Large intestine (tissue), 12 donors: ENCODE results near the gene KCNA2. TPM values are rescaled to one million over a fixed set of nuclear protein-coding genes. Genes with fewer than 3 reads are reported as not detected.

Experiments
- DNase-seq, 2 donors: peaks; one replicate each; pipeline versions ENCODE4 v3.0.0 to v3.0.0-alpha.2; 2013
- H3K27ac ChIP-seq: one replicate; pipeline ENCODE4 v1.5.1; 2013; ENCODE audit warnings: low read length
- H3K27me3 ChIP-seq: 2 replicates; pipeline ENCODE4 v1.6.1; 2013; ENCODE audit warnings: low read length; ENCODE audit not compliant: control insufficient read depth, insufficient read depth
- H3K36me3 ChIP-seq: 2 replicates; pipeline ENCODE4 v1.6.1; 2013; ENCODE audit warnings: low read length; ENCODE audit not compliant: control insufficient read depth, insufficient read depth
- H3K4me1 ChIP-seq: one replicate; pipeline ENCODE4 v1.6.1; 2013; ENCODE audit warnings: low read length; ENCODE audit not compliant: control insufficient read depth, insufficient read depth
- H3K4me3 ChIP-seq: one replicate; pipeline ENCODE4 v1.5.1; 2013; ENCODE audit warnings: low read length
- H3K9me3 ChIP-seq: one replicate; pipeline ENCODE4 v1.6.1; 2013; ENCODE audit warnings: mild to moderate bottlenecking, low read depth, low read length, moderate library complexity; ENCODE audit not compliant: control insufficient read depth
- WGBS: methylation state at CpG from one replicate; pipeline ENCODE4 v1.1.5; 2013; ENCODE audit warnings: low lambda C conversion rate; ENCODE audit not compliant: insufficient coverage; 5-methylcytosine and 5-hydroxymethylcytosine counted together
- long read RNA-seq, 11 donors: transcript quantifications; one replicate each; lab custom pipeline, GENCODE V29; 2026
- polyA plus RNA-seq: library from polyadenylated mRNA; unstranded; fragments of 120-200 nt; gene quantifications from one replicate; pipeline ENCODE4 v1.2.1, GENCODE V29; 2013

KCNA2 gene
- polyA plus RNA-seq: 1.2 TPM
- long read RNA-seq, donor 1: 0 reads
- long read RNA-seq, donor 2: 0 reads
- long read RNA-seq, donor 3: 0 reads
- long read RNA-seq, donor 4: 0 reads
- long read RNA-seq, donor 5: 0 reads
- long read RNA-seq, donor 6: 0 reads
- long read RNA-seq, donor 7: 0 reads
- long read RNA-seq, donor 8: 0 reads
- long read RNA-seq, donor 9, partial matches to known transcripts: 5 of 5 reads
- long read RNA-seq, donor 9, other reads (novel, unspliced or antisense): 0 of 5 reads
- long read RNA-seq, donor 10: 0 reads
- long read RNA-seq, donor 11: 0 reads

GRCh38 chr1:110605901-110606656, at the start of gene KCNA2:
KCNA2 (minus strand) TSS chr1:110606358; CDS start chr1:110604782, 1,576 bp downstream.
- no CpG with 5 or more reads among the region's 41 CpGs for WGBS
- no peak within 1 kb of the TSS for H3K27ac ChIP-seq
- H3K36me3 ChIP-seq: no peaks in the 10 kb centered on the region
- H3K27me3 ChIP-seq: peaks cover 73% of the 10 kb centered on the region
- peak in 1 of 2 donors; percentile 25 for DNase-seq
- H3K4me3 ChIP-seq: peak within 1 kb of the TSS; percentile 31
- H3K9me3 ChIP-seq: no peaks in the 10 kb centered on the region
- H3K4me1 ChIP-seq: peaks cover 4% of the 10 kb centered on the region

GRCh38 chr1:110650609-110651008, 44.5 kb upstream of the KCNA2 start:
- H3K27ac ChIP-seq: no peak overlapping the region
- H3K4me1 ChIP-seq: no peaks in the 10 kb centered on the region
- H3K27me3 ChIP-seq: no peaks in the 10 kb centered on the region
- H3K9me3 ChIP-seq: no peaks in the 10 kb centered on the region
- 70% methylated on average over 2 of the region's 2 CpGs for WGBS
- no peak overlapping the region for H3K4me3 ChIP-seq
- DNase-seq: no peak
- no peaks in the 10 kb centered on the region for H3K36me3 ChIP-seq

GRCh38 chr1:110648417-110648816, 42.3 kb upstream of the KCNA2 start:
- Histone ChIP-seq H3K9me3 (no peaks in the 10 kb centered on the region), H3K27ac (no peak overlapping the region), H3K4me1 (no peaks in the 10 kb centered on the region), H3K27me3 (peaks cover 4% of the 10 kb centered on the region), H3K4me3 (no peak overlapping the region), H3K36me3 (no peaks in the 10 kb centered on the region)
- DNase-seq: no peak
- WGBS: no CpG with 5 or more reads among the region's 2 CpGs

GRCh38 chr1:110647254-110647891, 41.2 kb upstream of the KCNA2 start:
- Histone ChIP-seq H3K4me3 (no peak overlapping the region), H3K36me3 (no peaks in the 10 kb centered on the region), H3K9me3 (no peaks in the 10 kb centered on the region), H3K27me3 (peaks cover 6% of the 10 kb centered on the region), H3K4me1 (no peaks in the 10 kb centered on the region), H3K27ac (no peak overlapping the region)
- 88% methylated on average over 2 of the region's 5 CpGs for WGBS
- no peak for DNase-seq

GRCh38 chr1:110645821-110646735, 39.9 kb upstream of the KCNA2 start:
- Histone ChIP-seq H3K4me3 (no peak overlapping the region), H3K27ac (no peak overlapping the region), H3K27me3 (peaks cover 6% of the 10 kb centered on the region), H3K9me3 (no peaks in the 10 kb centered on the region), H3K36me3 (no peaks in the 10 kb centered on the region), H3K4me1 (no peaks in the 10 kb centered on the region)
- 100% methylated on average over 1 of the region's 4 CpGs for WGBS
- DNase-seq: no peak

- no peaks in the 10 kb centered on the region for H3K36me3 ChIP-seq
- no peaks in the 10 kb centered on the region for H3K4me1 ChIP-seq
- H3K4me3 ChIP-seq: no peak overlapping the region
- H3K27ac ChIP-seq: no peak overlapping the region
- peaks cover 8% of the 10 kb centered on the region for H3K27me3 ChIP-seq
- DNase-seq: no peak
- no peaks in the 10 kb centered on the region for H3K9me3 ChIP-seq
Measured at GRCh38 chr1:110645211-110645610, 39.1 kb upstream of the KCNA2 start.

- H3K36me3 ChIP-seq: no peaks in the 10 kb centered on the region
- H3K27me3 ChIP-seq: peaks cover 11% of the 10 kb centered on the region
- H3K4me3 ChIP-seq: no peak overlapping the region
- DNase-seq: no peak
- no peaks in the 10 kb centered on the region for H3K9me3 ChIP-seq
- no peak overlapping the region for H3K27ac ChIP-seq
- no peaks in the 10 kb centered on the region for H3K4me1 ChIP-seq
- WGBS: 19% methylated on average over 4 of the region's 4 CpGs
Measured at GRCh38 chr1:110643879-110644472, 37.8 kb upstream of the KCNA2 start.

- no peaks in the 10 kb centered on the region for H3K4me1 ChIP-seq
- H3K36me3 ChIP-seq: no peaks in the 10 kb centered on the region
- no peak overlapping the region for H3K27ac ChIP-seq
- no peak overlapping the region for H3K4me3 ChIP-seq
- WGBS: 81% methylated on average over 2 of the region's 2 CpGs
- no peaks in the 10 kb centered on the region for H3K9me3 ChIP-seq
- DNase-seq: no peak
- H3K27me3 ChIP-seq: peaks cover 10% of the 10 kb centered on the region
Measured at GRCh38 chr1:110639724-110640386, 33.7 kb upstream of the KCNA2 start.

GRCh38 chr1:110638556-110638955, 32.4 kb upstream of the KCNA2 start:
- H3K9me3 ChIP-seq: no peaks in the 10 kb centered on the region
- DNase-seq: no peak
- no peaks in the 10 kb centered on the region for H3K36me3 ChIP-seq
- peaks cover 10% of the 10 kb centered on the region for H3K27me3 ChIP-seq
- WGBS: 79% methylated on average over 2 of the region's 6 CpGs
- no peaks in the 10 kb centered on the region for H3K4me1 ChIP-seq
- H3K27ac ChIP-seq: no peak overlapping the region
- no peak overlapping the region for H3K4me3 ChIP-seq
